ENCODE results near the gene CTNNA3.

CTNNA3 gene

GRCh38 chr10:66723608-66724400, 972.2 kb downstream of the CTNNA3 start:
- no peak for FAIRE-seq

GRCh38 chr10:66719483-66719882, 976.5 kb downstream of the CTNNA3 start:
- FAIRE-seq = no peak

GRCh38 chr10:66717231-66717981, 978.6 kb downstream of the CTNNA3 start:
- FAIRE-seq = no peak

GRCh38 chr10:66714741-66715140, 981.3 kb downstream of the CTNNA3 start:
- no peak for FAIRE-seq

DNA sequence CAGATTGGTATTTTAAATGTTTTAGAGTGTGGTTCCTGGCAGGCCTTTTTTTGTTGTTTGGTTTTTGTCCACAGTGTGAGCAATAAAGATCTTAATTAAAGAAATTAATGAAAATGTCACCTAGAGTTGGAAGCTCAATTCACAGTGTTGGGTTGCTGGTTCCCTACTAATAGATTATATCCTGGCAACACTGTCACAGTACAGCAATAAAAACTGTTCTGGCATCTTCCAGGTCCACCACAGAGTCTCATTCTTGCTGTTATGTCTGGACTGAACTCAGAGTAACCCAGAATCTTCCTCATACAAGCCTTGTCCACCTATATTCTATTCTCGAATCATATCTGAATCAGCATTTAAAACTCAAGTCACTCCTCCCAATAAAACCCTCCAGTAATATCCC, 982.6 kb downstream of the CTNNA3 start:
- FAIRE-seq = no peak

- no peak for FAIRE-seq
Measured at GRCh38 chr10:66698069-66698468, 997.9 kb downstream of the CTNNA3 start.

- no peak for FAIRE-seq
Measured at GRCh38 chr10:66695046-66695445, 1000.9 kb downstream of the CTNNA3 start.

DNA sequence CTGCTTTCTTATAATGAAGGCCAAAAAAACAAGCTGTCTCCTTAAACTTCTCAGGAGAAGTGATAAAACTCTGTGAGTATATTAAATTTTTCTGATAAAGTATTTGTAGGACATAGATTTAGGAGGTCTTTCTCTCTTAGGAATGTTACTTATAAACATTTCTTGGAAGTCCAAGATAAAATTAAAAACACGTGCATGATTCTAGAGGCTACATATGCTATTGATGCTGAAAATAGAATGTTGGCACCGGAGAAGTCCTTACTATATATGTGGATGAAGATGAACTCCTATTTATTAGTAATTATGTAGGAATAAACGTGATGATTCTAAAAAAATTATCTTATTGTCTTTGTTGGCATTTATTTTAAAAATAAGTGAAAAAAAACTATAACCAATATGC, 1011.4 kb downstream of the CTNNA3 start:
- FAIRE-seq = no peak

DNA sequence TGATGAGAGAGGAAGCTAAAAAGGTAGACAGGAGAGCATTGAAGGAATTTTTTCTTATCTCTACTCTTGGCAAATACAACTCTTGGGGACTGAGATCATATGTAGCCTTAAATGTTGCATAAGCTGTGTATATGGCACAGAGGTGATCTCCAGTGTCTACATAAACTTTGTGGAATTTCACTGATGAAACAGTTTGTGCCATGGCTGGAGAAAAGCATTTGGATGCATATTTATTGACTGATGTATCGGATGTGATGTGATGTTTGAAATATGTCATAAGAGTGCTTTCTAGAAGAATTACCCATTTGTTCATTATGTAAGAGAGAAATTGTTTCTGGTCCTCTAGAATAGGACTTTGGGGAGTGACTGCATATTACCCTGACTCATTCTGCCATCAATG, 1015.1 kb downstream of the CTNNA3 start:
- no peak for FAIRE-seq

DNA sequence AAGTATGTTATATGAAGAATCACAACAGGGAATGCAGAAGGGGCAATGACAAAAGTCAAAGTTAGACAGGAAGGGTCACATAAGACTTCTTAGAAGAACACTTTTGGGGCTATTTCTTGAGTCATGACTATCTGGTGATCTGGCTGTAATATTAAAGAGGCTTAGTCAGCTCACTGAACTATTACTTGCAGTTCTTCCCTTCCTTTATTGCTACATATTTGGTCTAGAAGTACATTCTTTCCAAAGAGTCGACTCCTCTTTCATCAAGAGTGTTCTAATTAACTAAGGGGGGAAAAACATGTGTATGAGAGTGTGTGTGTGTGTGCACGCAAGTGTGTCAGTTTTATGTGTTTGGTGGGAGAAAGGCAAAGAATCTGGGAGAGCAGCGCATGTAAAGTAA, 1017.5 kb downstream of the CTNNA3 start:
- no peak for FAIRE-seq

DNA sequence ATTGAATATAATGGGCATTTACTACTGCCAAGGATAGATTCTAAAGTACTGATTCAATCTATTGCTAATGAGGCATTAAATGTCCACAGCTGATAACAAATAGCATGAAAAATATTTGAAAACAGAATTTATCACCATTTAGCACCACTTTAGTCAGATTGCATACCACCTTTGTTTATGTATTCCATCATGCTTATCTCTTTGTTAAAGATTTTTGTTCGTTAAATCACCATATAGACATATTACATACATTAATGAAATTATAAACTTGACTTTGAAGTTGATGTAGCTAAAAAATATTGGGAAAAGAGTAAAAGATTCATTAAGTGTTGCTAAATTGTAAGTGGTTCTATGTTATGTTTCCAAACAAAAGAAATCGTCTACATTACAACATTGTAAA, 1022.9 kb downstream of the CTNNA3 start:
- FAIRE-seq = no peak

DNA sequence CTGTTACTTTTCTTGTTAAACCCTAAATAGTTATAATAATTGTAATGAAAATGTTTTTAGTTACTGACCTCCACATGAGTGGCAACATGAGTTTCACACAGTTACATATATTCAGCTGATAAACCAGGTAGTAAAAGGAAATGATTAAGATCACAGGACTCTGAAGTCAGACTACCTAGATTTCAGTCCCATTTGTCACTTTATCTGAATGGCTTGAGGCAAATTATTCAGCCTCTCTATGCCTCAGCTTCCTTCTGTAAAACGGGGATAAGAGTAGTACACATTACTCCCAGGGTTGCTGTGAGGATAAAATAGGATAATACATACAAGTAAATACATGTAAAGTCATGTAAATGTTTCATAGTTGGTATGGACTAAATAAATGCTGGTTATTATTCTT, 1024.4 kb downstream of the CTNNA3 start:
- FAIRE-seq = no peak

DNA sequence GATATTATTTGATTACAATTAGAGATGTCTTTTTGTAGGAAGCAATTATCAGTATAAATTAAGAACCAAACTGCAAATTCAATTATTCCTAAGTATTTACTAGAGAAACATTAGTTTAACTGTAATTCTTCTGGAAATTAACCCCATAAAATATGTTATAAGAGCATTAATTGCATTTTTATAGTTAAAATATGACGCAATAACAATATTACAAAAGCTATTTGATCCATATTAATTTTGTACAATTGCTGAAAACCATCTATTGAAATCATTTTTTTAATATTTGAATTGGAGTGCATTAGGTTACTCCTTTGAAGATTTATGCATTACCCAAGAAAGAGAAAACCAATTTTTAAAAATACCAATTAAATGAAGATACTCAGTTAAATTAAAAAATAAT, 1024.9 kb downstream of the CTNNA3 start:
- no peak for FAIRE-seq

DNA sequence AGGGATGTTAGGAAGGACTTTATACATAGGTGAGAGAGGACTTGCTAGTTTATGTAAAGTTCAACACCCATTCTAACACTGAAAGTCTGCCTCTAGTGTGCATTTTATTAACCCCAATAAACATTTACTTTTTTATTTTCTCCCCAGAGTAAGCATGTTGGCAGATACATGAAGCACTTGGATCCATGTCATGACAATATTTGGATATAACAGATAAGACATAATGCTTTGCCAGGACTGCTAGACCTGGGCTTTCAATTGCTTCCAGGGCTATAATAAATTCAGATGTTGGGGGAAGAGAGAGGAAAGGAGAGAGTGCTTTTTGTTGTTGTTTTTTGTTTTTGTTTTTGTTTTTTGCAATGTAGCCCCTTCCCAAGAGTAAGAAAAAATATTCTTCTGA, 1039.5 kb downstream of the CTNNA3 start:
- FAIRE-seq = no peak

- no peak for FAIRE-seq
Measured at GRCh38 chr10:66654861-66655260, 1041.1 kb downstream of the CTNNA3 start.

GRCh38 chr10:66651308-66652082, 1044.5 kb downstream of the CTNNA3 start:
- no peak for FAIRE-seq

DNA sequence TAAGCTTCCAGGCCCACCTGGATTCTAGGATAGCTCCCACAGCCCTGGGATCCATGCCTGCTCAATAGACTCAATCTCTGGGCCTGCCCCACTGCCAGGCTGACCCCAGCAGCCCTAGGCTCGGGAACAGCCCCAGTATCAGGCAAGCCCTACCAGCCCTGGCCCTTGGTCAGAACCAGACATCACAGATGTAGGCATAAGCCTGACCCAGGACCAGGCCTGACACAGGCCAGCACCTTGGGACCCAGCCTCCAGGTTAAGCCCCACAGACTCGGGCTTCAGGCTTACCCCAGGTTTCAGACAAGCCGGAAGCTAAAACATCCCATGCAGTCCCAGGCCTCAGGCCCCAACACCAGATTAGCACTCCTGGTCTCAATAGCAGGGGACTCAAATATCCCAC, 1046.4 kb downstream of the CTNNA3 start:
- FAIRE-seq = no peak

GRCh38 chr10:66642217-66642616, 1053.8 kb downstream of the CTNNA3 start:
- FAIRE-seq = no peak

GRCh38 chr10:66639371-66639770, 1056.6 kb downstream of the CTNNA3 start:
- FAIRE-seq = no peak

GRCh38 chr10:66637273-66638036, 1058.5 kb downstream of the CTNNA3 start:
- FAIRE-seq = no peak

- FAIRE-seq = no peak
Measured at GRCh38 chr10:66629996-66630395, 1066.0 kb downstream of the CTNNA3 start.

DNA sequence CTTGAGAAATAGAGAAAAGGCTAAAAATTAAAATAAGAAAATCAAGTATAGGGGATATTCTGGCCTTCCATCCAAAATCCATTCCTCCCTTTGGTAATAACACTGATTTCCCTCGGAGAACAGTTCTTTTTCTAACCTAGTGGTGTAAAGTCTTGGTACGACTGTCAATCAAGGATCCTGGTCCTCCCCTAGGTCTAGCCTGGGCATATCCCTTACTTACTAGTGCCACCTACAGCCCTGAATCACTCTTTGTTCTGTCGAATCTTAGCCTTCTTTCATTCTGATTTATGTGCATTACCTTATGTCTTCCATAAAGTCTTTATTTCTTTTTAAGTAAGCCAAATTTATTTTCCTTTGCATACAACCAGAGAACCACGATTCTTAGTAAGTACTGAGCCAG, 1068.8 kb downstream of the CTNNA3 start:
- FAIRE-seq = no peak
